Measurements from ENCODE around the gene SNTB2. TPM values are rescaled to one million over a fixed set of nuclear protein-coding genes. Genes with fewer than 3 reads are reported as not detected.

Gene SNTB2
- total RNA-seq, 1 donor from 2014 or later: 36.1 TPM

DNA sequence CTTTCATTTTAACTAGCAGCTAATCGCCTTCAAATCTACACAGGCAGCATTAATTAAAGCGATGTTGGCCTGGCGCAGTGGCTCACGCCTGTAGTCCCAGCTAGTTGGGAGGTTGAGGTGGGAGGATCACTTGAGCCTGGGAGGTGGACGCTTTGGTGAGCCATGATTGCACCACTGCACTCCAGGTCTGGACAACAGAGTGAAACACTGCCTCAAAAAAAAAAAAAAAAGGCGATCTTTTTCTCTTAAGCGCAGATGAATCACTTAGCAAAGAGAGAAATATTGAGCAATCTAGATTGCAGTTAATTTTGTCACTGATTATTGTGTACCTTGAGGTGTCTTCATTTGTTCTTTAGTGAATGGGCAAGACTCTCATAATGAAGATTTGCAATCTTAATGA is 12.4 kb downstream of the SNTB2 start:
- H3K27ac ChIP-seq: no peak overlapping the region
- TF ChIP-seq, protein P1, sequence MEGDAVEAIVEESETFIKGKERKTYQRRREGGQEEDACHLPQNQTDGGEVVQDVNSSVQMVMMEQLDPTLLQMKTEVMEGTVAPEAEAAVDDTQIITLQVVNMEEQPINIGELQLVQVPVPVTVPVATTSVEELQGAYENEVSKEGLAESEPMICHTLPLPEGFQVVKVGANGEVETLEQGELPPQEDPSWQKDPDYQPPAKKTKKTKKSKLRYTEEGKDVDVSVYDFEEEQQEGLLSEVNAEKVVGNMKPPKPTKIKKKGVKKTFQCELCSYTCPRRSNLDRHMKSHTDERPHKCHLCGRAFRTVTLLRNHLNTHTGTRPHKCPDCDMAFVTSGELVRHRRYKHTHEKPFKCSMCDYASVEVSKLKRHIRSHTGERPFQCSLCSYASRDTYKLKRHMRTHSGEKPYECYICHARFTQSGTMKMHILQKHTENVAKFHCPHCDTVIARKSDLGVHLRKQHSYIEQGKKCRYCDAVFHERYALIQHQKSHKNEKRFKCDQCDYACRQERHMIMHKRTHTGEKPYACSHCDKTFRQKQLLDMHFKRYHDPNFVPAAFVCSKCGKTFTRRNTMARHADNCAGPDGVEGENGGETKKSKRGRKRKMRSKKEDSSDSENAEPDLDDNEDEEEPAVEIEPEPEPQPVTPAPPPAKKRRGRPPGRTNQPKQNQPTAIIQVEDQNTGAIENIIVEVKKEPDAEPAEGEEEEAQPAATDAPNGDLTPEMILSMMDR (IDR thresholded peaks at IDR 0.05): no peak

DNA sequence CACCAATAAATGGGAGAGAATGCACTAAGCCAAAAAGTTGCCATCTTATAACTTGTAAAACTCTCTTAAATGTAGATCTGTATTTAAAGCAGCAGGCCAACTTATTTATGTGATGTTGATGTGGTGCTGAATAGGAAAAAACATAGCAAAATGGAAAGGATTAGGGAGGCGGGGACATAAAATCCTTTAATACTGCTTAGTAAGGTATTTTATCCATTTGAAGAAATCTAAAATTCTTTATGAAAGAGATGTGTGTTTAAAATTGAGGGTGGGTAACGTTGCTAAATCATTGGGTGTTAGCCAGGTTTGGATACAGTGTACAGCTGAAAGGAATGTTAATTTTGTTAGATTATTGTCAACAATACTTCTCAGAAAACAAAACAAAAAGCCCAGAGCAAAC is 14.3 kb downstream of the SNTB2 start:
- intact Hi-C loops (cut with DNase I): no loop called here
- TF ChIP-seq, protein P1 (IDR thresholded peaks at IDR 0.05): no peak
- peaks cover 38% of the 10 kb centered on the region for H3K4me1 ChIP-seq
- H3K27me3 ChIP-seq (ENCODE audit: low read depth): no peaks in the 10 kb centered on the region
- no peaks in the 10 kb centered on the region for H3K9me3 ChIP-seq
- H3K27ac ChIP-seq: no peak overlapping the region
- H3K36me3 ChIP-seq: no peaks in the 10 kb centered on the region
- no peak overlapping the region for H3K4me3 ChIP-seq
- DNase-seq (no peak), ATAC-seq (no peak)

More for the DNA sequence above, 12.4 kb downstream of the SNTB2 start:
- peaks cover 28% of the 10 kb centered on the region for H3K4me1 ChIP-seq
- DNase-seq (no peak), ATAC-seq (no peak)
- intact Hi-C loops (cut with DNase I): no loop called here
- no peak overlapping the region for H3K4me3 ChIP-seq
- H3K36me3 ChIP-seq: no peaks in the 10 kb centered on the region
- H3K9me3 ChIP-seq: no peaks in the 10 kb centered on the region
- H3K27me3 ChIP-seq (ENCODE audit: low read depth): no peaks in the 10 kb centered on the region

DNA sequence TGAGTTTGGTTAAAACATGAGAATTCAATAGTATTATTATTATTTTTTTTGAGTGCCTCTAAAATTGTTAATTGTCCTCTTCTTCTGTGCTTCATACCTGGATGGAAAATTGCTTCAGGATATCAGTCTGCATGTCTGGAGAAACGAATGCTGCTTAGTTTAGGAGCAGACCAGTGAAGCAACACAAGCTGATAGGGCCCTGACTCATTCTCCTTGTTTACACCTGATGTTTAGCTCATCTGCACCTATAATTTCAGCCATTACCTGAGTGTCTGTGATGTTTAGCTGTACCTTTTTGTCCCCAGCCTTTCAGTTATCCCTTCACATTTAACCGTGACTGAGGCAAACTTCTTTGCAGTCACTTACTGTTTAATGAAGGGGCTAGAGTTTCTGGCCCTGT is 14.8 kb downstream of the SNTB2 start:
- H3K27me3 ChIP-seq (ENCODE audit: low read depth): no peaks in the 10 kb centered on the region
- no peak overlapping the region for H3K4me3 ChIP-seq
- TF ChIP-seq, protein P1 (IDR thresholded peaks at IDR 0.05): no peak
- intact Hi-C loops (cut with DNase I): no loop called here
- no peak for DNase-seq
- H3K36me3 ChIP-seq: no peaks in the 10 kb centered on the region
- H3K4me1 ChIP-seq: peaks cover 34% of the 10 kb centered on the region
- no peak overlapping the region for H3K27ac ChIP-seq
- ATAC-seq: no peak
- no peaks in the 10 kb centered on the region for H3K9me3 ChIP-seq

DNA sequence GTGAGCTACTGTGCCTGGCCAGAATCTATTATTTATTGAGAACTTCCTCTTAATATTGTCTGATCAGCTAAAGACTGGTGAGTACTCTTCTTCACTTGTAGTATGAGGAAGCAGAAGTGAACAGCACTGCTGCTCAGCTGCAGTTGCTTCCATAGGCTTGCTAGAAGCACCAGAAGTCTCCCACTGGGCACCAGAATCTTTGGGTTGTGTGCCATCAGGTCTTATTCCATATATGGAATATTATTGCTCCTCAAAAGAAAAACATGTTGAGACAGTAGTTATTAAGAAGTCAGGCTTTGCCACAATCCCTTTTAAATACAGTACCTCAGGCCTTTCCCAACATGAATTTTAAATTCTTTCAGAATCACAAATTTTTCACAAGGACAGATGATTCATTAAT is 17.2 kb downstream of the SNTB2 start:
- TF ChIP-seq, protein P1 (IDR thresholded peaks at IDR 0.05): no peak
- no peak overlapping the region for H3K4me3 ChIP-seq
- no peaks in the 10 kb centered on the region for H3K27me3 ChIP-seq (ENCODE audit: low read depth)
- no peaks in the 10 kb centered on the region for H3K9me3 ChIP-seq
- H3K36me3 ChIP-seq: no peaks in the 10 kb centered on the region
- ATAC-seq: peak; percentile 41 to 56
- no peak overlapping the region for H3K27ac ChIP-seq
- H3K4me1 ChIP-seq: peaks cover 33% of the 10 kb centered on the region
- DNase-seq: no peak
- intact Hi-C loops (cut with DNase I): no loop called here

DNA sequence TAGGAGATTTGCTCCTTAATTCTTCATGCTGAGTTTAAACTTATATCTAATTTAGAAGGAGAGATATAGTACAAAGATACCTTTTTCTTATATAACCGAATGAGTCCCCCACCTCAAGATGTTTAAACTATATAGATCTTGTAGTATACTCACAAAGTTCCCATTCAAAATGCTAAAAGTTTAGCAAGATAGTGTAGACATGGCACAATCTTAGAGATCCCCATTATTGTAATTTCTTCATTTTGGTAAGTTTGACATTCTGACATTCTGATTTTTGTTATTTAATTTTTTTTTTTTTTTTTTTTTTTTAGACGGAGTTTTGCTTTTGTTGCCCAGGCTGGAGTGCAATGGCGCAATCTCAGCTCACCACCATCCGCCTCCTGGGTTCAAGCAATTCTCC is 22.8 kb downstream of the SNTB2 start:
- intact Hi-C loops (cut with DNase I): no loop called here
- no peak overlapping the region for H3K27ac ChIP-seq
- no peaks in the 10 kb centered on the region for H3K9me3 ChIP-seq
- no peak overlapping the region for H3K4me3 ChIP-seq
- H3K27me3 ChIP-seq (ENCODE audit: low read depth): no peaks in the 10 kb centered on the region
- peaks cover 8% of the 10 kb centered on the region for H3K4me1 ChIP-seq
- no peak for ATAC-seq
- no peak for DNase-seq
- TF ChIP-seq, protein P1 (IDR thresholded peaks at IDR 0.05): no peak
- no peaks in the 10 kb centered on the region for H3K36me3 ChIP-seq

DNA sequence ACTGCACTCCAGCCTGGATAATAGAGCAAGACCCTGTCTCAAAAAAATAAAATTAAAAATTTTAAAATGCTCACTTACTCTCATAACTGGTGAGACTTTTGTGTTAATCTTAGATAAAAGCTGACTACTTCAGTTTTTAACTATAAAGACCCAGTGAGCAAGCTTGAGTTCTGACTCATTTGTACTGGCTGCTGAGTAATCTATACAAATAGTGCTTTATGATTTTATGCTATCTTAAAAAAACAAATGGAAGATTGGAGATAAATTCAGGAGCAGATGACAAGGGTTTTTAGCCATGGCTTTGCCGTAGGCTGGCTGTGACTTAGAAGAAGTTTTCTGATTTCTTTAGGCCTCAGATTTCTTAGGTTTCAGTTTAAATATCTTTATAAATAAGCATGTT is 30.5 kb downstream of the SNTB2 start:
- intact Hi-C loops (cut with DNase I): no loop called here
- ATAC-seq (peak in 1 of 2 donors; percentile 44), DNase-seq (no peak)
- H3K27me3 ChIP-seq (ENCODE audit: low read depth): no peaks in the 10 kb centered on the region
- H3K4me3 ChIP-seq: no peak overlapping the region
- peaks cover 25% of the 10 kb centered on the region for H3K4me1 ChIP-seq
- no peaks in the 10 kb centered on the region for H3K36me3 ChIP-seq
- TF ChIP-seq, protein P1 (IDR thresholded peaks at IDR 0.05): no peak
- H3K27ac ChIP-seq: no peak overlapping the region
- H3K9me3 ChIP-seq: no peaks in the 10 kb centered on the region

Data from lower lobe of right lung (tissue), 2 donors.